Measurements from ENCODE around the gene CRYZ. TPM values are rescaled to one million over a fixed set of nuclear protein-coding genes. Genes with fewer than 3 reads are reported as not detected.
A peak's percentile ranks its signal among the peaks of the same experiment; 100 is the strongest.

The CRYZ gene, protein sequence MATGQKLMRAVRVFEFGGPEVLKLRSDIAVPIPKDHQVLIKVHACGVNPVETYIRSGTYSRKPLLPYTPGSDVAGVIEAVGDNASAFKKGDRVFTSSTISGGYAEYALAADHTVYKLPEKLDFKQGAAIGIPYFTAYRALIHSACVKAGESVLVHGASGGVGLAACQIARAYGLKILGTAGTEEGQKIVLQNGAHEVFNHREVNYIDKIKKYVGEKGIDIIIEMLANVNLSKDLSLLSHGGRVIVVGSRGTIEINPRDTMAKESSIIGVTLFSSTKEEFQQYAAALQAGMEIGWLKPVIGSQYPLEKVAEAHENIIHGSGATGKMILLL
- 40.0 and 63.4 TPM in 2 replicates for total RNA-seq (2014; rRNA removed; shearing (Covaris generic); ENCODE audit: low replicate concordance)

DNA sequence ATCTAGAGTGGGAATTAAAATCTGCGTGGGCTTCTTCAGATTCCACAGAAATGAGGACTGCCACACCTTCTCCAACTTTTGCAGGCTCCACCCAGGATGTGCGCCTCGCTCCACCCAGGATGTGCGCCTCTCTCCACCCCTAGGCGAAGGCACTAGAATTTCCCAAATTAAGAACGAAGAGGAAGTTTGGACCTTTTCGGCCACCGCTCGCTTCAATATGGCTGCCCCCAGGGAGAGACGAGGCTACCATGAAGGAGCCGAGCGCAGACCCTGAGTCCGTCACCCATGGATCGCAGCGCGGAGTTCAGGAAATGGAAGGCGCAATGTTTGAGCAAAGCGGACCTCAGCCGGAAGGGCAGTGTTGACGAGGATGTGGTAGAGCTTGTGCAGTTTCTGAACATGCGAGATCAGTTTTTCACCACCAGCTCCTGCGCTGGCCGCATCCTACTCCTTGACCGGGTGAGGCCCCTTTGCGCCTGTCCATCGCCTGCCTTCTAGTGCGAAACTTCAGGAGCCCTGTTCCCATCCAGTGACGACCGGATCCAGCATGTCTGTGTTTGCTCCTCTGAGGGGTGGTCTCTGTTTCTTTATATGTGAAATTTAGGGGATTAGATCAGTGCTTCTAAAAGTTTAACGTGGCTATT is at the start of gene CRYZ, which contains the start of gene TYW3:
Gene CRYZ (minus strand): TSS at position 91 of the 644 bp plus-strand sequence. CDS start 8,229 bp downstream, outside the sequence.
Gene TYW3 (plus strand): TSS at position 193 of the 644 bp plus-strand sequence. CDS start 93 bp downstream, at position 286.
- Histone ChIP-seq H3K4me3 (ENCODE audit: low read length) (peak within 1 kb of the TSS; percentile 98), H2AFZ (ENCODE audit: low read length) (peak within 1 kb of the TSS; percentile 95), H3K27me3 (ENCODE audit: low read length) (no peaks in the 10 kb centered on the region), H3K9me3 (ENCODE audit: low read length) (no peaks in the 10 kb centered on the region), H3K36me3 (ENCODE audit: insufficient read depth, low read length) (peaks cover 42% of the 10 kb centered on the region), H3K27ac (ENCODE audit: low read length) (peak within 1 kb of the TSS; percentile 93), H3K9ac (ENCODE audit: low read length) (peak within 1 kb of the TSS; percentile 96), H3K4me1 (ENCODE audit: low read length) (peaks cover 30% of the 10 kb centered on the region), H3K9me2 (replicated peaks; ENCODE audit: insufficient read depth, low read length) (no peaks in the 10 kb centered on the region), H4K20me1 (ENCODE audit: insufficient read depth, low read depth, low read length) (no peaks in the 10 kb centered on the region), H3K79me2 (ENCODE audit: low read length) (peaks cover 82% of the 10 kb centered on the region), H3K4me2 (ENCODE audit: low read depth, low read length, poor library complexity, severe bottlenecking) (peak within 1 kb of the TSS; percentile 70)
- peak; percentile 98 for DNase-seq

DNA sequence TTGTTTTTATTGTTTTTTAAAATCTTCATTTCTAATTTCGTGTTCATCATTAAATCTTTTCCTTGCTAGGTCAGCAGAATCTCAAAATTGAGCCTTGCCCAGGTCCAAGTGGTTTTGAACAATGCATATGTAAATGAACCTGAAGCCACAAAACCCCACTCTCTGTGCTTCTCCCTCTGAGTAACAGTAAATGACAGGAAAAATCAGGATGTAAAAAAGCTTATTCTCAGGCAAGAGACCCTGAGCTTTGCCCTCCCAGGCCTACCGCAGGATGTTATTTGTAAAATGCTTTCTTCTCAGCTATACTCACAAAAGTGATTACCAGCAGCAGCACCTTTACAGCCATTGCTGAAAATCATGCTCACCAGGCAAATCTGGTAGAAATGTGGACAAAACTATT is 47.7 kb upstream of the CRYZ start:
- H3K4me2 ChIP-seq (ENCODE audit: low read depth, low read length, poor library complexity, severe bottlenecking), result no peak overlapping the region
- DNase-seq, result no peak
- no peaks in the 10 kb centered on the region for H3K27me3 ChIP-seq (ENCODE audit: low read length)
- H3K9me3 ChIP-seq (ENCODE audit: low read length), result no peaks in the 10 kb centered on the region
- H2AFZ ChIP-seq (ENCODE audit: low read length), result no peak overlapping the region
- no peak overlapping the region for H3K27ac ChIP-seq (ENCODE audit: low read length)
- no peaks in the 10 kb centered on the region for H3K4me1 ChIP-seq (ENCODE audit: low read length)
- no peaks in the 10 kb centered on the region for H3K36me3 ChIP-seq (ENCODE audit: insufficient read depth, low read length)
- H3K9ac ChIP-seq (ENCODE audit: low read length), result no peak overlapping the region
- H3K79me2 ChIP-seq (ENCODE audit: low read length), result no peaks in the 10 kb centered on the region
- H3K9me2 ChIP-seq (replicated peaks; ENCODE audit: insufficient read depth, low read length), result no peaks in the 10 kb centered on the region
- no peaks in the 10 kb centered on the region for H4K20me1 ChIP-seq (ENCODE audit: insufficient read depth, low read depth, low read length)
- H3K4me3 ChIP-seq (ENCODE audit: low read length), result no peak overlapping the region

DNA sequence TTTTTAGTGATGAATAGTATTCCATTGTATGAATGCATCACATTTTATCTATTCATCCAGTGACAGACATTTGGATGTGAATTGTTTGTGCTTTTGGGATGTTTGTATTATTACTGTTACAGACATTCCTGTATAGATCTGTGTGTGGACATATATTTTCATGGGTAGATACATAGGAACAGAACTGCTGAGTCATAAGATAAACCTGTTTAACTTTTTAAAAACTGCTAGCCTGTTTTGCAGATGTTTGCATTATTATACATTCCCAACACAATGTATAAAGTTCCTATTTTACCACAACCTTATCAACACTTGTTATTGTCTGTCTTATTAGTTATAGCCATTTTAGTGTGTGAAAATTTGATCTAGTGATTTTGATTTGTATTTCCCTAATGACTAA is 46.9 kb upstream of the CRYZ start:
- DNase-seq, result no peak
- Histone ChIP-seq H3K4me1 (ENCODE audit: low read length) (no peaks in the 10 kb centered on the region), H2AFZ (ENCODE audit: low read length) (no peak overlapping the region), H3K4me2 (ENCODE audit: low read depth, low read length, poor library complexity, severe bottlenecking) (no peak overlapping the region), H4K20me1 (ENCODE audit: insufficient read depth, low read depth, low read length) (no peaks in the 10 kb centered on the region), H3K27ac (ENCODE audit: low read length) (no peak overlapping the region), H3K4me3 (ENCODE audit: low read length) (no peak overlapping the region), H3K9ac (ENCODE audit: low read length) (no peak overlapping the region), H3K9me2 (replicated peaks; ENCODE audit: insufficient read depth, low read length) (no peaks in the 10 kb centered on the region), H3K27me3 (ENCODE audit: low read length) (no peaks in the 10 kb centered on the region), H3K36me3 (ENCODE audit: insufficient read depth, low read length) (no peaks in the 10 kb centered on the region), H3K79me2 (ENCODE audit: low read length) (no peaks in the 10 kb centered on the region), H3K9me3 (ENCODE audit: low read length) (no peaks in the 10 kb centered on the region)

DNA sequence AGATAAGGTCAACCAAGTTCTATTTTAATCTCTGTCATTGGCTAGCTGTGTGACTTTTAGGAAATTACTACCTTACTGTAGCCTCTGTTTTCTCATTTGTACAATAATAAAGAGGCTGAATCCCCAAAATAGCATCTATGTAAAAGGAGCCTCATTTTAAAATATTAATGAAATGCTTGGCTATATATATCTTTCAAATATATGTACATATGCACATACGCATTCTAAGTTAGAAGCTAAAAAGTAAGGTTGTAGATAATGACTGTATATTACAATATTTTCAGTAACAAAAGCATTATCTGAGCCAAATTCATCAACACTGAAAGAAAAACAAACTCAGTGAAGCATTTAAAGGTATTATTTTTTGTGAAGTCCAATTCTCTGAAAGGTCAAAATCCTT is 44.7 kb upstream of the CRYZ start:
- no peak overlapping the region for H3K4me3 ChIP-seq (ENCODE audit: low read length)
- no peak for DNase-seq
- no peaks in the 10 kb centered on the region for H3K9me3 ChIP-seq (ENCODE audit: low read length)
- H2AFZ ChIP-seq (ENCODE audit: low read length), result no peak overlapping the region
- peaks cover 6% of the 10 kb centered on the region; the same call in 1 of the 2 replicates for H3K4me1 ChIP-seq (ENCODE audit: low read length)
- H3K9me2 ChIP-seq (replicated peaks; ENCODE audit: insufficient read depth, low read length), result no peaks in the 10 kb centered on the region
- no peak overlapping the region for H3K27ac ChIP-seq (ENCODE audit: low read length)
- no peaks in the 10 kb centered on the region for H3K36me3 ChIP-seq (ENCODE audit: insufficient read depth, low read length)
- H3K79me2 ChIP-seq (ENCODE audit: low read length), result no peaks in the 10 kb centered on the region
- no peak overlapping the region for H3K9ac ChIP-seq (ENCODE audit: low read length)
- H4K20me1 ChIP-seq (ENCODE audit: insufficient read depth, low read depth, low read length), result no peaks in the 10 kb centered on the region
- H3K27me3 ChIP-seq (ENCODE audit: low read length), result no peaks in the 10 kb centered on the region
- H3K4me2 ChIP-seq (ENCODE audit: low read depth, low read length, poor library complexity, severe bottlenecking), result no peak overlapping the region

DNA sequence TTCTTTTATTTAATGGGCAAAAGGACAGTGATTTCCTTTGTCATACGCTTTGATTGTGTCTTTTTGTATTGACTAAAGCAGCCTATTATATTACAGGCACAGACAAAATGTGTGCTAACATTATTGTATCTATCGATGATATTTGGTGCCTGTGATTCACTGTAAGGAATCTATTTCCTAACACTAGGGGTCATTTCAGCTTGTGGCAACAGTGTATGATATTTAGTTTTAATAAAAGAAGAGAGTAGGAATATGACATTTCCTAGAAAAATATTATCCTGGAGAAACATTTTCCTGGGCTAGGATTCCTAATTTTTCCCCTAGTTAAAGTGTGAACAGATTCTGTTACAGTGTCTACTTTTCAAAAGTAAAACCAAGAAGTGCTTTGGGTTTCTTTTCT is 42.9 kb upstream of the CRYZ start:
- H3K27me3 ChIP-seq (ENCODE audit: low read length), result no peaks in the 10 kb centered on the region
- H3K9ac ChIP-seq (ENCODE audit: low read length), result no peak overlapping the region
- no peaks in the 10 kb centered on the region for H3K9me2 ChIP-seq (replicated peaks; ENCODE audit: insufficient read depth, low read length)
- H3K4me1 ChIP-seq (ENCODE audit: low read length), result peaks cover 6% of the 10 kb centered on the region; the same call in 1 of the 2 replicates
- H3K4me2 ChIP-seq (ENCODE audit: low read depth, low read length, poor library complexity, severe bottlenecking), result no peak overlapping the region
- no peak overlapping the region for H2AFZ ChIP-seq (ENCODE audit: low read length)
- no peak overlapping the region for H3K27ac ChIP-seq (ENCODE audit: low read length)
- no peaks in the 10 kb centered on the region for H3K36me3 ChIP-seq (ENCODE audit: insufficient read depth, low read length)
- H3K79me2 ChIP-seq (ENCODE audit: low read length), result no peaks in the 10 kb centered on the region
- H4K20me1 ChIP-seq (ENCODE audit: insufficient read depth, low read depth, low read length), result no peaks in the 10 kb centered on the region
- no peak overlapping the region for H3K4me3 ChIP-seq (ENCODE audit: low read length)
- DNase-seq, result no peak
- no peaks in the 10 kb centered on the region for H3K9me3 ChIP-seq (ENCODE audit: low read length)

DNA sequence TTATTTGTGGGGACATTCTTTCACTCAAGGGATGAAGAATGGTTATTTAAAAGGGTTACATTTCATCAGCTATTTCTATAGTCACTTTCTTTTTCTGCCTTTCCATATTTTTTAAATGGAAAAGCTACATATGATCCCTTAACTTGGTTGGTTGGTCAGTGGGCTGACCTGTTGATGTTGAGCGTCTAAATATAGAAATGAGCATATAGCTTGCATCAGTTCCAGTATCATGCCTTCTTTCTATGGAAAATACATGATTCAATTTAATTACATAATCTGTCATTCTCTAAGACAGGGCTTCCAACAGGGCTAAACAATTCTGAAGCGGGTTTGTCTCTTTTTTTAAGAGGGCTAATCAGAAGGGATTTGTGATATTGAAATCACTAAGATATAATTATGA is 40.7 kb upstream of the CRYZ start:
- no peak overlapping the region for H3K4me3 ChIP-seq (ENCODE audit: low read length)
- no peak overlapping the region for H3K4me2 ChIP-seq (ENCODE audit: low read depth, low read length, poor library complexity, severe bottlenecking)
- no peak overlapping the region for H2AFZ ChIP-seq (ENCODE audit: low read length)

DNA sequence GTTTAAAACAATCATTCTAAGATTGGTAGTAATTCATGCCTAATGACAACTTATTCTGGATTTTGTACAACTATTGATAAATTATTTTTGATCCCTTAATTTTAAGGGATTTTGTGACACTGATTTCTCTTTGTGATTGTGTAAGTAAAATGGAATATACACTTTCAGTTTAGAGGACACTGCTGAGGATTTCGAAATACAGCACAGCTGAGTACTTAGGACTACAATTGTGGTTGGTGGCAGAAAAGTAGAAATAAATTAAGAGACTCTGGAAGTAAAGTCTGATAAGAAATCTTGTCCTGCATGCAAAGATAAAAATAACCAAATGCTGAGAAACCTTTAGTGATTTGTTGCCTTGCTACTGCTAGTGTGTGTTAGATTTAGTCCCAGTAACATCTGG is 40.1 kb upstream of the CRYZ start:
- Histone ChIP-seq H4K20me1 (ENCODE audit: insufficient read depth, low read depth, low read length) (no peaks in the 10 kb centered on the region), H3K9me3 (ENCODE audit: low read length) (no peaks in the 10 kb centered on the region), H3K27me3 (ENCODE audit: low read length) (no peaks in the 10 kb centered on the region), H3K4me2 (ENCODE audit: low read depth, low read length, poor library complexity, severe bottlenecking) (no peak overlapping the region), H3K9me2 (replicated peaks; ENCODE audit: insufficient read depth, low read length) (no peaks in the 10 kb centered on the region), H3K4me1 (ENCODE audit: low read length) (peaks cover 6% of the 10 kb centered on the region; the same call in 1 of the 2 replicates), H2AFZ (ENCODE audit: low read length) (no peak overlapping the region), H3K4me3 (ENCODE audit: low read length) (no peak overlapping the region), H3K9ac (ENCODE audit: low read length) (no peak overlapping the region), H3K27ac (ENCODE audit: low read length) (no peak overlapping the region), H3K79me2 (ENCODE audit: low read length) (no peaks in the 10 kb centered on the region), H3K36me3 (ENCODE audit: insufficient read depth, low read length) (no peaks in the 10 kb centered on the region)
- DNase-seq, result no peak

More for the DNA sequence above, 40.7 kb upstream of the CRYZ start:
- no peaks in the 10 kb centered on the region for H3K9me3 ChIP-seq (ENCODE audit: low read length)
- H3K9ac ChIP-seq (ENCODE audit: low read length), result no peak overlapping the region
- H3K27ac ChIP-seq (ENCODE audit: low read length), result no peak overlapping the region
- H3K4me1 ChIP-seq (ENCODE audit: low read length), result peaks cover 6% of the 10 kb centered on the region; the same call in 1 of the 2 replicates
- no peaks in the 10 kb centered on the region for H4K20me1 ChIP-seq (ENCODE audit: insufficient read depth, low read depth, low read length)
- H3K27me3 ChIP-seq (ENCODE audit: low read length), result no peaks in the 10 kb centered on the region
- H3K9me2 ChIP-seq (replicated peaks; ENCODE audit: insufficient read depth, low read length), result no peaks in the 10 kb centered on the region
- no peaks in the 10 kb centered on the region for H3K36me3 ChIP-seq (ENCODE audit: insufficient read depth, low read length)
- no peak for DNase-seq
- no peaks in the 10 kb centered on the region for H3K79me2 ChIP-seq (ENCODE audit: low read length)

DNA sequence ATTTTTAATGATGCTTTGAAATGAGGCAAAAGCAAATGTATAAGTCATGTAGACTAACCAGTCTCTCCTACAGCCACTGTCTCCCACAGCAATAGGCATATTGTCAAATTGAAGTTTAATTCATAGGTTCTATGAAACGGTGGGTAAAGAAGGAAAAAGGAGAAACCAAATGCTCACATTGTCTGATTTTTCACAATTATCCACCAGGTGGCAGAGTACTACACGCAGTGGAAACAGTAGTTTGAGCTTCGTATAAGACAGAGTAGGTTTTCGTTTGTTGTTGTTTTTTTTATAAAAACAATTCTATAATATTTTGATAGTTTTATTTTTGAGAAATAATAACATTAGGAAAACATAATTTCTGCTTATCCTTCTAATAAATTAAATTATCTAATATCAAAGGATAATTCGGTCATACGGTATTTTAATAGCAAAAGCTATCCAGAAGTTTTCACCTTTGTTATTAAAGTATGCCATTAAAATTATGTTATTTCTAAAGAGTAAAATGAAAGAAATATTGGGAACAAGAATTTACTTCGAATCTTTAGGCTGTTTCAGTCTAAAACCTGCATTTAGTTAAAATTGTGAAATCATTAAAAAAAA is 39.2 kb upstream of the CRYZ start:
- Histone ChIP-seq H2AFZ (ENCODE audit: low read length) (no peak overlapping the region), H4K20me1 (ENCODE audit: insufficient read depth, low read depth, low read length) (no peaks in the 10 kb centered on the region), H3K9ac (ENCODE audit: low read length) (no peak overlapping the region), H3K27ac (ENCODE audit: low read length) (no peak overlapping the region), H3K79me2 (ENCODE audit: low read length) (no peaks in the 10 kb centered on the region), H3K9me3 (ENCODE audit: low read length) (no peaks in the 10 kb centered on the region), H3K4me1 (ENCODE audit: low read length) (peaks cover 6% of the 10 kb centered on the region; the same call in 1 of the 2 replicates), H3K4me2 (ENCODE audit: low read depth, low read length, poor library complexity, severe bottlenecking) (peak overlapping the region; percentile 13), H3K27me3 (ENCODE audit: low read length) (no peaks in the 10 kb centered on the region), H3K36me3 (ENCODE audit: insufficient read depth, low read length) (no peaks in the 10 kb centered on the region), H3K9me2 (replicated peaks; ENCODE audit: insufficient read depth, low read length) (no peaks in the 10 kb centered on the region), H3K4me3 (ENCODE audit: low read length) (no peak overlapping the region)
- DNase-seq, result peak; percentile 86

Data from Karpas-422 (cell line).